ENCODE results near the gene DISP3. TPM values are rescaled to one million over a fixed set of nuclear protein-coding genes. Genes with fewer than 3 reads are reported as not detected.

The DISP3 gene
- total and polyA plus RNA-seq, 9 of the 15 experiments (the other 6 are each of a cell fraction or from before 2014, with no cell fraction given), result 0.03 to 0.19 (median 0.15) TPM; not detected in 5

DNA sequence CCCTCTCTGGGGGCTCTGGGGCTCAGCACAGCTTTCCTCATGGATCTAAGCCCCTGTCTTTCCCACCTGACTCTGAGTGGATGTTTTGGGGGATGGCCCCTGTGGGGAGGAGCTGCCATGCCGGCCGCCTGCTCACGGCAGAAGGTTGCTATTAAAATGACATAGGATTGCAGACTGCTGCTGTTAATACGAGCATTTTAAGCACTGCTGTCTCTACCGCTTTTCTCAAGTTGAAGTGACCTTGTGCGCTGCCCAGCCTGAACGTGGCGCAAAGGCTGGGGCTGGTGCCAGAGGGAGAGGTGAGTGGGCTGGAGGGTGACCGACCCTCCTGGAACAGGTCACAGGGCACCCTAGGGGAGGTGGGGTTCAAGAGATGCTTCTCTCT, 58.4 kb downstream of the DISP3 start:
- H4K20me1 ChIP-seq (replicated peaks; ENCODE audit: control insufficient read depth, insufficient read depth, low read length), result peaks cover 40% of the 10 kb centered on the region
- DNase-seq (ENCODE audit: extremely low read depth in 1 of 4, low spot score in 3 of 4) (no peak), ATAC-seq (no peak), FAIRE-seq (no peak)
- H2AFZ ChIP-seq (ENCODE audit: low read depth, low read length), result no peak overlapping the region
- H3K9me1 ChIP-seq (ENCODE audit: control insufficient read depth, insufficient read depth, low read length), result no peaks in the 10 kb centered on the region
- H3K36me3 ChIP-seq (ENCODE audit: control insufficient read depth, insufficient read depth, low read length), result no peaks in the 10 kb centered on the region
- H3K27ac ChIP-seq (ENCODE audit: extremely low read depth, low read depth, low read length), result no peak overlapping the region
- TF ChIP-seq RAD21 (CRISPR knock-in tag; conservative IDR thresholded peaks at IDR 0.05 in 1 of 2, IDR thresholded peaks at IDR 0.05 in 1 of 2) (no peak), L3MBTL2 (IDR thresholded peaks at IDR 0.05) (no peak), FOXP1 (CRISPR knock-in tag; IDR thresholded peaks at IDR 0.05) (no peak), SOX6 (IDR thresholded peaks at IDR 0.05) (no peak), FOSL1 (tag; conservative IDR thresholded peaks at IDR 0.05) (no peak), CHCHD3 (CRISPR knock-in tag; IDR thresholded peaks at IDR 0.05) (no peak), YY1 (IDR thresholded peaks at IDR 0.05; ENCODE audit: borderline replicate concordance in 1 of 3, control insufficient read depth in 1 of 3, extremely low read depth in 1 of 3, insufficient read depth in 3 of 3, insufficient read length in 1 of 3, insufficient replicate concordance in 2 of 3, low read depth in 1 of 3, low read length in 2 of 3) (no peak), KAT8 (IDR thresholded peaks at IDR 0.05; ENCODE audit: low read depth) (no peak)
- TF ChIP-seq, protein P1, sequence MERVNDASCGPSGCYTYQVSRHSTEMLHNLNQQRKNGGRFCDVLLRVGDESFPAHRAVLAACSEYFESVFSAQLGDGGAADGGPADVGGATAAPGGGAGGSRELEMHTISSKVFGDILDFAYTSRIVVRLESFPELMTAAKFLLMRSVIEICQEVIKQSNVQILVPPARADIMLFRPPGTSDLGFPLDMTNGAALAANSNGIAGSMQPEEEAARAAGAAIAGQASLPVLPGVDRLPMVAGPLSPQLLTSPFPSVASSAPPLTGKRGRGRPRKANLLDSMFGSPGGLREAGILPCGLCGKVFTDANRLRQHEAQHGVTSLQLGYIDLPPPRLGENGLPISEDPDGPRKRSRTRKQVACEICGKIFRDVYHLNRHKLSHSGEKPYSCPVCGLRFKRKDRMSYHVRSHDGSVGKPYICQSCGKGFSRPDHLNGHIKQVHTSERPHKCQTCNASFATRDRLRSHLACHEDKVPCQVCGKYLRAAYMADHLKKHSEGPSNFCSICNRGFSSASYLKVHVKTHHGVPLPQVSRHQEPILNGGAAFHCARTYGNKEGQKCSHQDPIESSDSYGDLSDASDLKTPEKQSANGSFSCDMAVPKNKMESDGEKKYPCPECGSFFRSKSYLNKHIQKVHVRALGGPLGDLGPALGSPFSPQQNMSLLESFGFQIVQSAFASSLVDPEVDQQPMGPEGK (CRISPR knock-in tag; IDR thresholded peaks at IDR 0.05; ENCODE audit: borderline replicate concordance), result no peak
- 5% methylated on average over 9 of the region's 9 CpGs for whole genome bisulfite sequencing (ENCODE audit: insufficient coverage, low coverage, missing lambda C conversion rate)
- no peak overlapping the region for H3K9ac ChIP-seq (ENCODE audit: insufficient read depth in 1 of 2, low read depth in 2 of 2, low read length in 2 of 2)
- H3K4me1 ChIP-seq (replicated peaks in 1 of 2; ENCODE audit: control insufficient read depth in 2 of 2, insufficient read depth in 2 of 2, low read length in 2 of 2), result peaks cover 0 to 20% of the 10 kb centered on the region in 2 experiments; a peak in 2 of 5 replicates
- H3K4me3 ChIP-seq, result no peak overlapping the region
- no peak overlapping the region for H3K4me2 ChIP-seq (ENCODE audit: insufficient read depth, low read length)
- no peaks in the 10 kb centered on the region for H3K9me3 ChIP-seq (replicated peaks; ENCODE audit: control insufficient read depth, insufficient read depth, low read depth, low read length)
- CTCF ChIA-PET (ENCODE audit: low intra/inter-chr PET ratio), result no interaction called here
- no peaks in the 10 kb centered on the region for H3K79me2 ChIP-seq (ENCODE audit: control insufficient read depth, insufficient read depth, low read length)
- no TSS peak for BruUV-seq (replicated peaks)
- H3K27me3 ChIP-seq (ENCODE audit: control insufficient read depth in 2 of 2, insufficient read depth in 2 of 2, low read length in 2 of 2), result peaks cover 30 to 88% of the 10 kb centered on the region in 2 experiments; a peak in 4 of 5 replicates
- POLR2A ChIA-PET, result interaction anchor here (0.7 to 1.3 kb wide), 4 partner anchors 8 to 467 kb away, joined by 3 to 4 read pairs (median 3); no protein-coding TSS in a partner anchor
- in situ Hi-C loops (cut with MboI), result no loop called here
- intact Hi-C loops (cut with micrococcal nuclease), result no loop called here
